HG02571 (cell line): ENCODE measurements around the gene GPR162.

Experiments
- ATAC-seq: cut with Tn5 transposase; IDR thresholded peaks from one replicate; pipeline ENCODE4 v1.9.1; 2021; ENCODE audit warnings: mild to moderate bottlenecking, moderate library complexity; ENCODE audit not compliant: unreplicated experiment

The GPR162 gene

GRCh38 chr12:6787309-6787708 lies 34.3 kb upstream of the GPR162 start:
- no peak for ATAC-seq

DNA sequence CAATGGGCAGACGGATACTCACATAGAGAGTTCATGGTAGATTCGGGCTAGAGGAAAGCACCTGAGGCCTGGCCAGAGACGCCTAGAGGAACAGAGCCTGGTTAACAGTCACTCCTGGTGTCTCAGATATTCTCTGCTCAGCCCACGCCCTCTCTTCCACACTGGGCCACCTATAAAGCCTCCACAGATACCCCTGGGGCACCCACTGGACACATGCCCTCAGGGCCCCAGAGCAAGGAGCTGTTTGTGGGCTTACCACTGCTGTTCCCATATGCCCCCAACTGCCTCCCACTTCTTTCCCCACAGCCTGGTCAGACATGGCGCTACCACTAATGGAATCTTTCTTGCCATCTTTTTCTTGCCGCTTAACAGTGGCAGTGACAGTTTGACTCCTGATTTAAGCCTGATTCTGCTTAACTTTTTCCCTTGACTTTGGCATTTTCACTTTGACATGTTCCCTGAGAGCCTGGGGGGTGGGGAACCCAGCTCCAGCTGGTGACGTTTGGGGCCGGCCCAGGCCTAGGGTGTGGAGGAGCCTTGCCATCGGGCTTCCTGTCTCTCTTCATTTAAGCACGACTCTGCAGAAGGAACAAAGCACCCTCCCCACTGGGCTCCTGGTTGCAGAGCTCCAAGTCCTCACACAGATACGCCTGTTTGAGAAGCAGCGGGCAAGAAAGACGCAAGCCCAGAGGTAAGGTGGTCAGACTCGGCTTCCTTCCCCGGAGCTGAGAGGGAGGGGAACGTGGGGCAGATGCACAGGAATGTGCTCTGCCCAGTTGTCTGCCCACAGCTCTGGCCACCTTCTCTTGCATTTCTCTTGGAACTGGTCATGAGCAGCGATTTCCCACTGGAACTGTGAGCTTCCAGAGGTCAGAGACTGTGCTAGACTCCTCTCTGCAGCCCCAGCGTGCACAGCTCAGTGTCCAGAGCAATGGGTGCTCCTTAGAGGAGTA lies 32.4 kb upstream of the GPR162 start, which contains the start of gene CD4:
Gene CD4 (plus strand): TSS at position 557 of the 953 bp plus-strand sequence. CDS start 10,611 bp downstream, outside the sequence.
- no peak for ATAC-seq

DNA sequence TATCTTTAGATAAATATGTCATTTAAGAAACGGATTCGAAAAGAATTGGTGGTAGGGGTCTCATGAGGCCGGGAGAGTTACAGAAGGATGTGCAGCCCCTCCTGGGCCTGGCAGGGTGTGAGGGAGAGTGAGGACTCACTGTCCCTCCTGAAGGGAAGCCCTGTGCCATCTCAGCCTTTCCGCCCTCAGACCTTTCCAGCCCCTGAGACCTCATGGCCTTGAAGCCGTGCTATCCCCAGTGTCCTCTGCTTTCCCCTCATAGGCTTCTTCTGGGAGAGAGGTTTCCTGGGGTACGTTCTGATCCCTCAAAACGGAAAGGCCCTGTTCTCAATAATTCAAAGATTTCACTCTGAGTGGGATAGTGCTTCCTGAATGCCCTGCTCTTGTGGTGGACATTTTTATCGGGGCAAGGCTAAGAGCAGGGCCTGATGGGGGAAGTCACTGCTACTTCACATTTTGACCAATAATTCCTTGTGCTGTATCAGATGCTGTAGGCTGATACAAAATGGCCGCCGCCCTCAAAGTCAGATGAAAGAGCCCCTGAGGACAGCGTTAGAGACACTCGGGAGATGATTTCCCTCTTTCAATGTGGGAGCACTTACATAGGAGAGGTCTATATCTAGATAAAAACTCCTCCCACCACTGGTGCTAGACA lies 31.0 kb upstream of the GPR162 start:
- no peak for ATAC-seq

GRCh38 chr12:6791931-6792520 lies 29.6 kb upstream of the GPR162 start:
- ATAC-seq, result no peak

GRCh38 chr12:6792522-6793201 lies 29.0 kb upstream of the GPR162 start:
- no peak for ATAC-seq

GRCh38 chr12:6795088-6795487 lies 26.5 kb upstream of the GPR162 start:
- ATAC-seq, result no peak

DNA sequence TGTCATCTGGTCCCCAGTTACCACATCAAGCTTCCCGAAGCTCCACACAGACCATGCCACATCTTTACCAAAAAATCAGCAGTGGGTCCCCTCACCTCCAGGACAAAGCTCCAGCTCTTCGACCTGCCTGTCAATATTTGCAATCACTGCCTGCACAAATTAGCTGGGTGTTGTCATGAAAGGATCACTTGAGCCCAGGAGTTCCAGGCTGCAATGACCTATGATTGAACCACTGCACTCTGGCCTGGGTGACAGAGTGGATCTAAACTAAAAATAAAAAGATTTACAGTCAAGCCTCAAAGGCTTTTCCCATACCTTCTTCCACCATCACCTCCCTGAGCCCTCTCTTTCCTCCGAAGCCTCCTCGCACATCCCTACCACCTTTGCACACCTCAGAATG lies 25.0 kb upstream of the GPR162 start:
- ATAC-seq, result no peak

GRCh38 chr12:6799147-6799546 lies 22.5 kb upstream of the GPR162 start:
- ATAC-seq, result no peak

DNA sequence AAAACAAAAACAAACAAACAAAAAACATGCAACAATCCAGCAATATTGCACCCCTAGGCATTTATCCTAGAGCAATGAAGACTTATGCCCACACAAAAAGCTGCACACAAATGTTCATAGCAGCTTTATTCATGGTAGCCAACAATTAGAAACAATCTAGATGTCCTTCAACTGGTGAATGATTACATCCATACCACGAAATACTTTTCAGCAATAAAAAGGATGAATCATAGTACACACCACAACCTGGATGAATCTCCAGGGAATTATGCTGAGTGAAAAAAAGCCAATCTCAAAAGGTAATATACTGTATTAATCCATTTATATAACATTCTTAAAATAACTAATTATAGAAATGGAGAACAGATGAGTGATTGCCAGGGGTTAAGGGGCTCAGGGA lies 14.5 kb upstream of the GPR162 start:
- no peak for ATAC-seq

- no peak for ATAC-seq
Measured at GRCh38 chr12:6809056-6809455, 12.6 kb upstream of the GPR162 start.

GRCh38 chr12:6810758-6811157 lies 10.9 kb upstream of the GPR162 start:
- ATAC-seq, result no peak

DNA sequence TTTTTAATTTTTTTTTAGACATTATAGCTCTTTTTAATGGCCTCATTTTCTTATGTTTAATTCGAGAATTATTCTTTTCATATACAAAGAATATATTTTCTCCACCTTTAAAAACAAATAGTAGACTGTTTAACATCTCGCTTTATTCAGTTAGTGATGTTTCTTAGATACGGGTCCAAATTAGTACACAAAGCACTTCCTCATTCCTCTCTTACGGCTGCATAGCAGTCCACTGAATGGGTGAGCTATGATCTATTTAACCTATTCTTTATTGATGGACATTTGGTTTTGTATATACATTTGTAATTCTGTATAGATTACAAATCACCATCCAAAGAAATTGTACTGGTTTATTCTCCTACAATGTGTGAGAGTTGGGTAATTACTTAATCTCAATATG lies 8.3 kb upstream of the GPR162 start:
- no peak for ATAC-seq

- ATAC-seq, result no peak
Measured at GRCh38 chr12:6816598-6816997, 5.0 kb upstream of the GPR162 start.

DNA sequence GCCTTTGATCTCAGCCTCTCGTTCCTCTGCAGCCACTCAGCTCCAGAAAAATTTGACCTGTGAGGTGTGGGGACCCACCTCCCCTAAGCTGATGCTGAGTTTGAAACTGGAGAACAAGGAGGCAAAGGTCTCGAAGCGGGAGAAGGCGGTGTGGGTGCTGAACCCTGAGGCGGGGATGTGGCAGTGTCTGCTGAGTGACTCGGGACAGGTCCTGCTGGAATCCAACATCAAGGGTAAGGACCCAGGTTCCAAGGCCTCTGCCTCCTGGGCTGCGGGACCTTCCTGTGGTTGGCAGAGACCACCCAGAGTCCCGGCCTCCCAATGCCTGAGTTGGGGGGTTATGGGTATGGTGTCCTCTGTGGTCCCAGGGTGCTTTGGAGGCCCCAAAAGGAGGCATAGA lies 4.5 kb upstream of the GPR162 start:
- ATAC-seq, result no peak

DNA sequence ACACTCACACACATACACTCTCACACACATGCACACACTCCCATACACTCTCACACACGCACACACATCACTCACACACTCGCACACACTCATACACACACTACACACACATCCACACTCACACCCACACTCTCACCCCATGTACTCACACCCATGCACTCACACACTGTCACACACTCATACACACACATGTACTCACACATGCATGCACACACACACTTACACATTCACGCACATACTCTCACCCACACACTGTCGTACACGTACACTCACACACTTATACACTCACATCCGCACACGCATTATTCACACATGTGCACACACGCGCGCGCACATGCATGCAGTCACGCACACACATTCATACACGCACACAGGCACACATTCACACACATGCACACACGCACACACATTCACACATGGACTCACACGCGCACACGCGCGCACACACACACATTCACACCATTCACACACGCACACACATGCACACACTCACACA lies 3.9 kb upstream of the GPR162 start:
- ATAC-seq, result no peak

DNA sequence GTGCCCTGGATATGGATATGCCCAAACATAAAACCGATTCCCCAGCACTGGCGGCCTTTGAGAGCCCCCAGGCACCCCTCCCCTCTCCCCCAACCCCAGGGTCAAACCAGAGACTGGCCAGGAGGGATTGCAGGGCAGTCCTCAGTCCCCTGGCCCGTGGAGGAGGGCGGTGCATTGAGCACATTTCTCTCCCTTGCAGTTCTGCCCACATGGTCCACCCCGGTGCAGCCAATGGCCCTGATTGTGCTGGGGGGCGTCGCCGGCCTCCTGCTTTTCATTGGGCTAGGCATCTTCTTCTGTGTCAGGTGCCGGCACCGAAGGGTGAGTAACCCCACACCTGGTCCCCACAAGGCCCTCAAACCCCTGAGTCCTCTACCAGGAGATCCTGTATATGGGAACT lies 3.4 kb upstream of the GPR162 start:
- ATAC-seq, result no peak

DNA sequence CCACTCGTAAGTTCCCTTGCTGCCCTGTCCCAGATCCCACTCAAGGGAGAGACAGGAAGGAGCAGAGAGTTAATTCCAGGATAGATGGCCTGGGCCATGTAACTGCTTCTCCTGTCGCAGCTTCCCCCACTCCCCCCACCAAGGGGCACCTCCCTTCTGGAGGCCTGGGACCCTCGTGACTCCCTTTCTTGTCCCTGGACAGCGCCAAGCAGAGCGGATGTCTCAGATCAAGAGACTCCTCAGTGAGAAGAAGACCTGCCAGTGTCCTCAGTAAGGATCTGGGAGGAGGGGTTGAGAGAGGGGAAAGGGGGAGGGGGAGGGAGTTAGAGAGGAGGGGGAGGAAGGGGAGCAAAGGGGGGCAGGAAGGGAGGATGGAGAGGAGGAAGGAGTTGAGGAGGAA lies 3.0 kb upstream of the GPR162 start:
- no peak for ATAC-seq

DNA sequence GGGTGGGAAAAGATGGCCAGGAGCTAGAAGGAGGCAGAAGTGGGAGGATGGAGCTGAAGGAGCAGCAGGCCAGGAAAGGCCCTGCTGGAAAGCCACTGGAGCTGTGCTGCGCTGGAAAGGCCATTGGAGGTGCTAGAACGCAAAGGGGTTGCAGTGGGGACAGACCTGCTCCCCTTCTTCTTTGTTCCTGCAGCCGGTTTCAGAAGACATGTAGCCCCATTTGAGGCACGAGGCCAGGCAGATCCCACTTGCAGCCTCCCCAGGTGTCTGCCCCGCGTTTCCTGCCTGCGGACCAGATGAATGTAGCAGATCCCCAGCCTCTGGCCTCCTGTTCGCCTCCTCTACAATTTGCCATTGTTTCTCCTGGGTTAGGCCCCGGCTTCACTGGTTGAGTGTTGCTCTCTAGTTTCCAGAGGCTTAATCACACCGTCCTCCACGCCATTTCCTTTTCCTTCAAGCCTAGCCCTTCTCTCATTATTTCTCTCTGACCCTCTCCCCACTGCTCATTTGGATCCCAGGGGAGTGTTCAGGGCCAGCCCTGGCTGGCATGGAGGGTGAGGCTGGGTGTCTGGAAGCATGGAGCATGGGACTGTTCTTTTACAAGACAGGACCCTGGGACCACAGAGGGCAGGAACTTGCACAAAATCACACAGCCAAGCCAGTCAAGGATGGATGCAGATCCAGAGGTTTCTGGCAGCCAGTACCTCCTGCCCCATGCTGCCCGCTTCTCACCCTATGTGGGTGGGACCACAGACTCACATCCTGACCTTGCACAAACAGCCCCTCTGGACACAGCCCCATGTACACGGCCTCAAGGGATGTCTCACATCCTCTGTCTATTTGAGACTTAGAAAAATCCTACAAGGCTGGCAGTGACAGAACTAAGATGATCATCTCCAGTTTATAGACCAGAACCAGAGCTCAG lies 2.3 kb upstream of the GPR162 start:
- ATAC-seq, result no peak

DNA sequence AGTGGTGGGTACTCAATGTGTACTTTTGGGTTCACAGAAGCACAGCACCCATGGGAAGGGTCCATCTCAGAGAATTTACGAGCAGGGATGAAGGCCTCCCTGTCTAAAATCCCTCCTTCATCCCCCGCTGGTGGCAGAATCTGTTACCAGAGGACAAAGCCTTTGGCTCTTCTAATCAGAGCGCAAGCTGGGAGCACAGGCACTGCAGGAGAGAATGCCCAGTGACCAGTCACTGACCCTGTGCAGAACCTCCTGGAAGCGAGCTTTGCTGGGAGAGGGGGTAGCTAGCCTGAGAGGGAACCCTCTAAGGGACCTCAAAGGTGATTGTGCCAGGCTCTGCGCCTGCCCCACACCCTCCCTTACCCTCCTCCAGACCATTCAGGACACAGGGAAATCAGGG lies 1.5 kb upstream of the GPR162 start:
- no peak for ATAC-seq
